Stimulated activated CD8-positive, alpha-beta memory T cell treated with anti-CD3 and anti-CD28 coated beads, Interleukin-15, amount 100 ng/mL, for 24 hours (primary cell): ENCODE results near the gene ZNF423.

Experiments
- DNase-seq: peaks from one replicate; pipeline ENCODE4 v3.0.0-alpha.2; 2020; ENCODE audit warnings: low read depth

The ZNF423 gene

GRCh38 chr16:49600536-49600935 lies 255.4 kb downstream of the ZNF423 start:
- DNase-seq: no peak

DNA sequence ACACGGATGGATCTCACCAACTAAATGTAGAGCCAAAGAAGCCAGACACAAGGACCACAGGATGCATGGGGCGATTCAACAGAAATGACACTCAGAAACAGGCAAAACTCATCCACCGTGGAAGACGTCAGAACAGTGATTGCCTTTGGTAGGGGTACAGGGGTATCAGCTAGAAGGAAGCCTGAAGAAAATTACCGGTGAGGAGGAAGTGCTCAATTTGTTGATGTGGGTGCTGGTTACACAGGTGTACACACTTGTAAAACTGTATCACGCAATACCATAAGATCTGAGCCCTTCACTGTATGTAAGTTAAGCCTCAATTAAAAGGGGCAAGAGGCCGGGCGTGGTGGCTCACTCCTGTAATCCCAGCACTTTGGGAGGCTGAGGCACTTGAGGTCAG lies 256.2 kb downstream of the ZNF423 start:
- no peak for DNase-seq

DNA sequence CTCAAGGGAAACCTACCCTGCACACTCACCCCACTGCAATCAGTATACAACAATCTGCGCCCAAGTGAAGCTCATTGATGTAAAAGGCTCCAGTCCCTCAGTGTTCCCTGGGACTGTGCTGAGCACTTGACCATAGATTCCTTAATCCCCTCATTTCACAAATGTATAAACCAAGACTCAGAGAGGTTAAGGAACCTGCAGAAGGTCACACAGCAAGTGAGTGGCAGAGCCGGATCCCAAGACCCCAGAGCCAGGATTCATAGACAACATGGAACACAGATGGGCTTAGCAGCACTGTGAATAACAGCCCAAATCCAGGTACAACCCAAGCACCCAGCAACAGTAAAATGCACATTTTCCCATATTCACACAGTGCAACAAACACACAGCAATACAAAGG lies 256.6 kb downstream of the ZNF423 start:
- no peak for DNase-seq

- no peak for DNase-seq
These were observed 257.3 kb downstream of the ZNF423 start for GRCh38 chr16:49598383-49599170.

DNA sequence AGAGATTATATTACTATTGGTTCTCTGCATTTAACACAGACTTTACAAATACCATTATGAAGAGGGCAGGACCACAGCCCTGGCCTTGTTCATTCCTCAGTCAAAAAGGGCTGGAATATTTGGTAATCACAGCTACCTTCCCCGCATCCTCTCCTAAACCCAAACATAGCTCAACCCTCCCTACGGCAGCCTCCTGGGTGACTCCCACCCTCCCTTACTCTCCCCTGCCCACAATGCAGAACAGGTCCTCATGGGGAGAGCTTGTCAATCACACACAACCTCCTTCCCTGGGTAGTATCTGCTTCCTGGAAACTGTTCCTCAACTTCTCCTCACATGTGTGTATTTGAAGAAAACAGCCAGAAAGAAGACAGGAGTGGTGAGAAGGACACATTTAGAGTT lies 258.1 kb downstream of the ZNF423 start:
- no peak for DNase-seq

GRCh38 chr16:49596648-49597291 lies 259.1 kb downstream of the ZNF423 start:
- no peak for DNase-seq

DNA sequence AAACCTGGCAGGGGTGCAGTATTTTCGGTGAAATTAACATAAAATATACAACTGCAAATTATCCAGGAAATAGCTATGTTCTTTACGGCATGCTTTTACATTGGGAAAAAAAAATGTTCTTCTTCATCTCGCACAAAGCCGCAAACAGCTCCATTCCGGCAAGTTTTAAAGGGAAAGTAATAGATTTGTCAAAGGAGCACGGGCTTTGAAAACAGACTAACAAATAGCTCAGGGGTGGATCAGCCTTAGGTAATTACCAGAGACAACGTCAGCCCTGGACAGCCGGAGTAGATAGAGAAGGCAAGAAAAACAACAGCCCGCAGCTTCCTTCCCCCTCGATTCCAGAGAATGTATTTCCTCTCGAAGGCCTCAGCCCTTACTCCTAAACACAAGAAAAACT lies 259.8 kb downstream of the ZNF423 start:
- no peak for DNase-seq

GRCh38 chr16:49594685-49595498 lies 261.0 kb downstream of the ZNF423 start:
- no peak for DNase-seq

GRCh38 chr16:49594153-49594552 lies 261.8 kb downstream of the ZNF423 start:
- DNase-seq: no peak

DNA sequence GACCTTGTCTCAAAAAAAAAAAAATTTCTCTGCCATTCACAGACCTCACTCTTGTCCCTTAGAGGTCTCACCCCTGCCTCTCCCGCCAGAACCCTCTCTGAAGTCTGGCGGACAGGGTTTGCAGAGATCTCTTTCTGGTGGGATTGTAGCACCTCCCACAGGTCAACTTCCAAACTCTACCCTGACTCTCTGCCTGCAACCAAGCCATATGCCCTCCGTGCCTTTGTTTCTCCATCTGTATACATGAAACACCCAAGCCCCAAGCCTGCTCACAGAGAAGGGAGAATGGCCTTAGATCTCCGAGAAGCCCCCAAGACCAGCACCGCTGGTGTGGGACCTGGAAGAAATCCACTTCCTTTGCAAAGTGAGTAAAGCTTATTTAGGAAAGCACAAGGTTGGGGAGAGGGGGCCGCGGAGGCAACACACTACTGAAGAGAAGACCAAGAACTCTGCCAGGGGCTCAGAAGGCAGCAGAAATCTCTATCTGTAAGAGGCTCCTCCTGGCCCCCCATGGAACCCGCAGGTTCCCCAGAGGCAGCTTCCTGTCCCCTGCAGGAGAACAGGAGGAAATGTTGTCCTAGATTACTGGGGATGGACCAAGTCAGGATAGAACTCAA lies 262.4 kb downstream of the ZNF423 start:
- no peak for DNase-seq

DNA sequence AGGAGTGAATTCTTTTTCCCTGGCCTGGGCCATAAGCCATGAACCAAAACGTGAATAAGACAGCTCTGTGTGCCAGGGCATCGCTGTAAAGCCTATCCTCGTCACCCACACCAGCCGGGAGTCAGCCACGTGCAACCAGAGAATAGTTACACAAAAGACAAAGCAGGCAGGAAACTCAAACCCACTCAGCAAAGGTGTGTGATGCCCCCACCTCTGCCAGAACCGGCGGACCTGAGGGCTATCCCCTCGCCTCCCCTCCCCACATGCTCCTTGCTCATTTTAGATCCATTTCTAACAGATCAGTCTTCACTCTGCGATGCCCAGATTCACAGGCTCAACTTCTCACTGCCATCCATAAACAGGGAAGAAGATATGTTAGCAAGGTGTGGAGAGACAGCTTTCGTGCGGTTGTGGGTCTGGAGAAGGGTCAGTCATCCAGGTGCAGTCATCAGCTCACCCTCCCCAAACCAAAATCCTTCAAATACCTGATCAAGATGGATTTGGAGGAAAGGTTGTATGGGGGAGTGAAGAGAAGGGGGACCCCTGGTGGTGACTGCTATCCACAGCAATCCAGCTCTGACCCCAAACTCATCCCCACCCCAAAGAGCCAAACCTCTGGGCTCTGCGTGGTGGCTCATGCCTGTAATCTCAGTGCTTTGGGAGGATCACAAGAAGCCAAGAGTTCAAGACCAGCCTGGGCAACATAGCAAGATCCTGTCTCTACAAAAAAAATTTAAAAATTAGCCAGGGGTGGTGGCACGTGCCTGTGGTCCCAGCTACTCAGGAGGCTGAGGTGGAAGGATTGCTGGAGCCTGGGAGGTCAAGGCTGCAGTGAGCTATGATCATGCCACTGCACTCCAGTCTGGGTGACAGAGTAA lies 263.1 kb downstream of the ZNF423 start:
- DNase-seq: no peak

- no peak for DNase-seq
These were observed 265.6 kb downstream of the ZNF423 start for GRCh38 chr16:49590166-49590871.

DNA sequence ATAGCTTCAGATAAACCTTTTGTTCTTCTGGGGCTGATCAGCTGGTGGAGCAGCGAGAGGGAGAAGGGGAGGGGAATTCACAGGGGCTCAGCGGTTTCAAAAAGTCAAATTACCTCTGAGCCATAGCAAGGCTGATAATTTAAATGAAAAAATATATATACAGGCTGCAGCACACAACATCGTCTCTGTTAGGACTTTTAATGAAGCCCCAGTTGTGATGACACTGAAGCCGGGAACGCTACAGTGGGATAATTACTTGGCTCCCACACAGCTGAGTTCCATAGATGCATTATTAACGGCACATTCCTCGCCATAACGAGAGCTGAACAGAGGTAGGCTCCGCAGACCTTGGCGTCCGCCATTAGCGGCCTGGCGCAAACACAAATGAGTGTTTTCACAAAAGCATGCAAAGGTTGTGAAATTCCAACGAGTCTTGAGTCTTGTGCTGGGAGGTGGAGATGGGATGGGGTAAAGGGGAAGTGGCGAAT lies 266.3 kb downstream of the ZNF423 start:
- no peak for DNase-seq

- DNase-seq: no peak
These were observed 267.1 kb downstream of the ZNF423 start for GRCh38 chr16:49588729-49589384.

- no peak for DNase-seq
These were observed 267.9 kb downstream of the ZNF423 start for GRCh38 chr16:49588026-49588425.

GRCh38 chr16:49587511-49587910 lies 268.4 kb downstream of the ZNF423 start:
- no peak for DNase-seq

DNA sequence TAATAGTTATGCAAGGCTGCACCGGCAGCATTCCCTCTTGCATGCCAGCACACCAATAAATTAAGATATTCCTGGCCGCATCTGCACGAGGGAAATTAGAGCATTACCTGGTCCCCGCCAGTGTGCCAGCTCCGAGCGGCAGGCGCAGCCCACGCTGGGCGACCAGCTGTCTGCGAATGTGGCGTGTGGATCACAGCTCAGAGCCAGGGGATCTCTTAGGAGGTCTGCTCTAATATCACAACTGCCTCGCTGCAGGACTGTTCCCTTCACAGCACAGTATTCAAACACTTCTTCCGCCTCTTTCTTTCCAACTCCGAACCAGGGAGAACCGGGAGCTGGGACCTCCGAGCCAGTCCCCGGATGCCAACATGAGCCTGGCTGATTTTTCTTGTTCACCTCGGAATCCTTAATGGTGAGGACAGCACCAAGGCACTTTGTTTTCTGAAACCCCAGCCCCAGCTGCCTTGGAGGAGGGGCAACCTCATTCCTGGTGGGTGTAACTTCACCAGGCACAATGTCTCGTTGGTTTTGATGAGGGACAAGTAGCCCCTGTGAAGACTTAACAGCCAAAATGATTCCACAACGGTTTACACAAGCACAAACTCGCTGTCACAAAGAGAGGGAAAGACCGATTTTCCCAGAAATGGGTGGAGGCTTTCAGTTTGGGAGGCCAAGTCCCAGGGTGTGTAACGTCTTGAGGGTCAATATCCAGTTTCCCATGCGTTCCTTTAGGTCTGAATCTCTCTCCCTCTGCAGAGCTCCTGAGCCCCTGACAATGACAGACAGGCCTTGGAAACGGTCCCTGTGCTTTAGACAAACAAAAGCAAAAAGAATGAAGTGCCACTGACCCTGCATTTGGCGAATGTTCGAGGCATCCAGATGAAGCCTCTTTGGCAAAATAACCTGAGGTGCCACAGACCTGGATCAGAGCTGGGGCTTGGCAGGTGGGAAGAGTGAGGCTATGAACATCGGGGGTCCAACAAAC lies 269.2 kb downstream of the ZNF423 start:
- no peak for DNase-seq

- DNase-seq: no peak
These were observed 270.6 kb downstream of the ZNF423 start for GRCh38 chr16:49585143-49585832.
